Smooth muscle cell of the umbilical artery (primary cell): ENCODE results near the gene DEFB121. TPM values are rescaled to one million over a fixed set of nuclear protein-coding genes. Genes with fewer than 3 reads are reported as not detected.

Experiments used
- total RNA-seq: library from RNA; depleted of rRNA; stranded (reverse); fragments of >200 nt; gene quantifications from 2 replicates; pipeline ENCODE4 v1.2.3, GENCODE V29; 2014

The DEFB121 gene
- total RNA-seq: not detected in 2 replicates

GRCh38 chr20:31406115-31406514, at the start of gene DEFB121:
Gene DEFB121 (minus strand): TSS chr20:31406215. CDS start chr20:31406152, 63 bp downstream.

DNA sequence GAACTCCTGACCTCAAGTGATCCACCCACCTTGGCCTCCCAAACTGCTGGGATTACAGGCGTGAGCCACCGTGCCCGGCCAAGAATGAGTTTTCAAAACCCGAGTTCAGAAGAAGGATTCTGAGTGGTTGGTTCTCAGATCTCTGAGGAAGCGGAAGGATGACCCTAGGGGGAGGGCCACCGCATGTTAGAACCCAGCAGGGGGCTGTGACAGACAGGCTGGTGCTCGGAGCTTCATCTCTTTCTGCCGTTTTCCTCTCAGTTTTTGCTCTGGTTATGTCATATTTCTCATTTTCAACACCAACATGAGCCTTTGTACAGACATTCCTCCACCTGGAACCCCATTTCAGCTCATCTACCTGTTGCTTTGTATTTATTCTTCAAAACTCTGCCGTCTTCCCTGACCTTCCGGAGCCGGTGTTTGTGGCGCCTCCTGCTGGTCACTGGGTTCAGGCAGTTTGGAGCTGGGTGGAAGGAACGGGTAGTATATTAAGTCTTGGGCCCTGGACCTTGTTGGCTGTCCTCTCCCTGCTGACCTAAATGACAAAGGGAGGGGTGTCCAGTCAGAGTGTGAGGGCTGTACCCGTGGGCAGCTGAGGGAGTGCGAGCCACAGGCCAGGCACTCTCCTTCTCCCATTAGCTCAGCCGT, 34.1 kb upstream of the DEFB121 start, which contains the start of gene DEFB123:
Gene DEFB123, plus strand, starts transcription at position 621 of the 648 bp plus-strand sequence. CDS start 67 bp downstream, outside the sequence.

GRCh38 chr20:31390490-31390889, 15.5 kb downstream of the DEFB121 start, which contains the start of gene DEFB119:
Gene DEFB119 (minus strand): TSS chr20:31390590. CDS start chr20:31390483, 107 bp downstream.

GRCh38 chr20:31368301-31368700, 37.7 kb downstream of the DEFB121 start, which contains the start of gene DEFB118:
Gene DEFB118 (plus strand): TSS chr20:31368601. CDS start chr20:31368651, 50 bp downstream.

Other genes with a start within 250 kb of the DEFB121 start
- not detected in 2 replicates for gene DEFB115, start 148.6 kb downstream of the DEFB121 start, total RNA-seq
- gene DEFB116, start 97.6 kb downstream of the DEFB121 start, total RNA-seq: not detected in 2 replicates
- gene DEFB118, start 37.6 kb downstream of the DEFB121 start, total RNA-seq: not detected in 2 replicates
- not detected in 2 replicates for gene DEFB119, start 15.6 kb downstream of the DEFB121 start, total RNA-seq
- gene DEFB123, start 34.4 kb upstream of the DEFB121 start, total RNA-seq: not detected in 2 replicates
- gene DEFB124, start 68.9 kb upstream of the DEFB121 start, total RNA-seq: not detected in 2 replicates
- gene REM1, start 69.1 kb upstream of the DEFB121 start, total RNA-seq: not detected in 2 replicates
- gene HM13, start 108.2 kb upstream of the DEFB121 start, total RNA-seq: 76.9 and 97.2 TPM in 2 replicates
- 37.3 and 55.8 TPM in 2 replicates for gene ID1, start 199.1 kb upstream of the DEFB121 start, total RNA-seq
- not detected in 2 replicates for gene COX4I2, start 231.7 kb upstream of the DEFB121 start, total RNA-seq